ENCODE data around the gene GCM1. TPM values are rescaled to one million over a fixed set of nuclear protein-coding genes. Genes with fewer than 3 reads are reported as not detected.

GCM1 gene
- total RNA-seq, 3 donors from 2014 or later (not counting 1 experiment from before 2014, with no cell fraction given), result 0.20 TPM; not detected in 2

GRCh38 chr6:53133961-53134360 lies 14.7 kb downstream of the GCM1 start:
- H3K4me3 Mint-ChIP-seq, result no peak overlapping the region
- intact Hi-C loops (cut with micrococcal nuclease), result no loop called here
- H3K9me3 Mint-ChIP-seq, result no peaks in the 10 kb centered on the region
- Histone ChIP-seq H3K4me1 (ENCODE audit: control insufficient read depth, insufficient read depth, low read length) (no peaks in the 10 kb centered on the region), H3K9me3 (ENCODE audit: control insufficient read depth, insufficient read depth, low read length) (no peaks in the 10 kb centered on the region), H3K4me3 (ENCODE audit: low read length) (no peak overlapping the region), H3K36me3 (ENCODE audit: control insufficient read depth, insufficient read depth, low read length) (no peaks in the 10 kb centered on the region), H3K27me3 (ENCODE audit: control insufficient read depth, insufficient read depth, low read length) (no peaks in the 10 kb centered on the region), H3K27ac (ENCODE audit: low read length) (no peak overlapping the region)
- DNase-seq, result no peak
- peaks cover 0 to 6% of the 10 kb centered on the region in 2 donors for H3K27me3 Mint-ChIP-seq (ENCODE audit: low read depth in 2 of 2)
- TF ChIP-seq, protein P1, sequence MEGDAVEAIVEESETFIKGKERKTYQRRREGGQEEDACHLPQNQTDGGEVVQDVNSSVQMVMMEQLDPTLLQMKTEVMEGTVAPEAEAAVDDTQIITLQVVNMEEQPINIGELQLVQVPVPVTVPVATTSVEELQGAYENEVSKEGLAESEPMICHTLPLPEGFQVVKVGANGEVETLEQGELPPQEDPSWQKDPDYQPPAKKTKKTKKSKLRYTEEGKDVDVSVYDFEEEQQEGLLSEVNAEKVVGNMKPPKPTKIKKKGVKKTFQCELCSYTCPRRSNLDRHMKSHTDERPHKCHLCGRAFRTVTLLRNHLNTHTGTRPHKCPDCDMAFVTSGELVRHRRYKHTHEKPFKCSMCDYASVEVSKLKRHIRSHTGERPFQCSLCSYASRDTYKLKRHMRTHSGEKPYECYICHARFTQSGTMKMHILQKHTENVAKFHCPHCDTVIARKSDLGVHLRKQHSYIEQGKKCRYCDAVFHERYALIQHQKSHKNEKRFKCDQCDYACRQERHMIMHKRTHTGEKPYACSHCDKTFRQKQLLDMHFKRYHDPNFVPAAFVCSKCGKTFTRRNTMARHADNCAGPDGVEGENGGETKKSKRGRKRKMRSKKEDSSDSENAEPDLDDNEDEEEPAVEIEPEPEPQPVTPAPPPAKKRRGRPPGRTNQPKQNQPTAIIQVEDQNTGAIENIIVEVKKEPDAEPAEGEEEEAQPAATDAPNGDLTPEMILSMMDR (IDR thresholded peaks at IDR 0.05), result no peak
- no peak overlapping the region for H3K27ac Mint-ChIP-seq
- 90% methylated on average over 16 of the region's 16 CpGs for WGBS (ENCODE audit: insufficient coverage)
- H3K4me1 Mint-ChIP-seq, result peaks cover 0 to 6% of the 10 kb centered on the region in 2 donors
- no peak for ATAC-seq
- H3K36me3 Mint-ChIP-seq, result no peaks in the 10 kb centered on the region

- Histone ChIP-seq H3K9me3 (ENCODE audit: control insufficient read depth, insufficient read depth, low read length) (no peaks in the 10 kb centered on the region), H3K27me3 (ENCODE audit: control insufficient read depth, insufficient read depth, low read length) (no peaks in the 10 kb centered on the region), H3K4me1 (ENCODE audit: control insufficient read depth, insufficient read depth, low read length) (no peaks in the 10 kb centered on the region), H3K4me3 (ENCODE audit: low read length) (no peak overlapping the region), H3K27ac (ENCODE audit: low read length) (no peak overlapping the region), H3K36me3 (ENCODE audit: control insufficient read depth, insufficient read depth, low read length) (no peaks in the 10 kb centered on the region)
- ATAC-seq, result peak in 2 of 3 donors; percentile 24 to 67
- peaks cover 0 to 6% of the 10 kb centered on the region in 2 donors for H3K4me1 Mint-ChIP-seq
- H3K27me3 Mint-ChIP-seq (ENCODE audit: low read depth in 2 of 2), result peaks cover 11 to 17% of the 10 kb centered on the region in 2 donors
- no peak for DNase-seq
- 76% methylated on average over 6 of the region's 6 CpGs for WGBS (ENCODE audit: insufficient coverage)
- TF ChIP-seq, protein P1 (IDR thresholded peaks at IDR 0.05), result no peak
- no peak overlapping the region for H3K4me3 Mint-ChIP-seq
- H3K27ac Mint-ChIP-seq, result no peak overlapping the region
- no peaks in the 10 kb centered on the region for H3K36me3 Mint-ChIP-seq
- no peaks in the 10 kb centered on the region for H3K9me3 Mint-ChIP-seq
- intact Hi-C loops (cut with micrococcal nuclease), result no loop called here
These were observed 17.9 kb downstream of the GCM1 start for GRCh38 chr6:53130569-53131290.

DNA sequence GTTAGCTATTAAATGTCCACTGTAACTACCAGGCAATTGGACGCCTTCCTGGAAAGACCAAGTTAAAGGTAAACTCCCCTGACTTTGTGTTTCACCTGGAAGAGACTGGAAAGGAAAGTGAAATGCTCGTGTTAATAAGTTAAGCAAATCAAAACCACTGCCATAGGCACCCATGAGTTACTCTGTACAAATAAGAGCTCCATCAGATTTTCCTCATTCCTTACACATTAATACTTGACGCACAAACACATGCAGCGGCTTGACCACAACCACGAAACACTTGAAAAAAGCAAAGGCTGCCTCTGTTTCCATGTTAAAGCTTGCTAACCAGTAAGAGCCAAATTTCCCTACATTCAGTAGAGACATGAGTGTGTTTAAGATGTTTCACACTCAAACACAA lies 19.8 kb downstream of the GCM1 start:
- H3K27me3 Mint-ChIP-seq (ENCODE audit: low read depth in 2 of 2), result peaks cover 11 to 17% of the 10 kb centered on the region in 2 donors
- Histone ChIP-seq H3K27ac (ENCODE audit: low read length) (no peak overlapping the region), H3K36me3 (ENCODE audit: control insufficient read depth, insufficient read depth, low read length) (no peaks in the 10 kb centered on the region), H3K4me1 (ENCODE audit: control insufficient read depth, insufficient read depth, low read length) (no peaks in the 10 kb centered on the region), H3K27me3 (ENCODE audit: control insufficient read depth, insufficient read depth, low read length) (no peaks in the 10 kb centered on the region), H3K9me3 (ENCODE audit: control insufficient read depth, insufficient read depth, low read length) (no peaks in the 10 kb centered on the region), H3K4me3 (ENCODE audit: low read length) (no peak overlapping the region)
- H3K36me3 Mint-ChIP-seq, result no peaks in the 10 kb centered on the region
- 74% methylated on average over 3 of the region's 5 CpGs for WGBS (ENCODE audit: insufficient coverage)
- intact Hi-C loops (cut with micrococcal nuclease), result no loop called here
- no peak overlapping the region for H3K4me3 Mint-ChIP-seq
- DNase-seq (no peak), ATAC-seq (no peak)
- peaks cover 0 to 6% of the 10 kb centered on the region in 2 donors for H3K4me1 Mint-ChIP-seq
- no peak overlapping the region for H3K27ac Mint-ChIP-seq
- no peaks in the 10 kb centered on the region for H3K9me3 Mint-ChIP-seq
- TF ChIP-seq, protein P1 (IDR thresholded peaks at IDR 0.05), result no peak

GRCh38 chr6:53125276-53125675 lies 23.4 kb downstream of the GCM1 start:
- no peaks in the 10 kb centered on the region for H3K36me3 Mint-ChIP-seq
- no peaks in the 10 kb centered on the region for H3K4me1 Mint-ChIP-seq
- no peaks in the 10 kb centered on the region for H3K9me3 Mint-ChIP-seq
- peaks cover 16 to 17% of the 10 kb centered on the region in 2 donors for H3K27me3 Mint-ChIP-seq (ENCODE audit: low read depth in 2 of 2)
- H3K9me3 ChIP-seq (ENCODE audit: control insufficient read depth, insufficient read depth, low read length), result no peaks in the 10 kb centered on the region
- TF ChIP-seq, protein P1 (IDR thresholded peaks at IDR 0.05), result no peak
- no peak overlapping the region for H3K4me3 Mint-ChIP-seq
- H3K27ac ChIP-seq (ENCODE audit: low read length), result no peak overlapping the region
- DNase-seq (no peak), ATAC-seq (no peak)
- H3K27ac Mint-ChIP-seq, result no peak overlapping the region
- no peaks in the 10 kb centered on the region for H3K4me1 ChIP-seq (ENCODE audit: control insufficient read depth, insufficient read depth, low read length)
- H3K36me3 ChIP-seq (ENCODE audit: control insufficient read depth, insufficient read depth, low read length), result no peaks in the 10 kb centered on the region
- no peaks in the 10 kb centered on the region for H3K27me3 ChIP-seq (ENCODE audit: control insufficient read depth, insufficient read depth, low read length)
- no peak overlapping the region for H3K4me3 ChIP-seq (ENCODE audit: low read length)
- 80% methylated on average over 4 of the region's 4 CpGs for WGBS (ENCODE audit: insufficient coverage)
- intact Hi-C loops (cut with micrococcal nuclease), result no loop called here

Data from natural killer cell (primary cell).